ENCODE data around the gene ZNF287.

Gene ZNF287

GRCh38 chr17:16569358-16569712, 331 bp upstream of the ZNF287 start:
- Histone ChIP-seq H3K4me3 (ENCODE audit: low read depth in 1 of 2, low read length in 2 of 2) (peak overlapping the region; percentile 70 to 99; a peak in 3 of 4 replicates), H3K4me2 (ENCODE audit: insufficient read depth, low read length) (peak overlapping the region; percentile 100)
- DNase-seq: no peak

GRCh38 chr17:16552637-16553045, 16.4 kb downstream of the ZNF287 start:
- Histone ChIP-seq H3K9me3 (ENCODE audit: insufficient read depth, low read length, severe bottlenecking) (peaks cover 73% of the 10 kb centered on the region), H3K27ac (ENCODE audit: low read length) (no peak overlapping the region), H3K27me3 (ENCODE audit: insufficient read depth, low read length, poor library complexity) (no peaks in the 10 kb centered on the region), H3K9ac (ENCODE audit: low read depth, low read length) (no peak overlapping the region), H3K4me1 (ENCODE audit: insufficient read depth, low read length) (no peaks in the 10 kb centered on the region), H4K20me1 (ENCODE audit: insufficient read depth, low read length) (no peaks in the 10 kb centered on the region), H3K79me2 (ENCODE audit: insufficient read depth, low read length) (no peaks in the 10 kb centered on the region), H3K4me3 (ENCODE audit: low read depth in 1 of 2, low read length in 2 of 2) (no peak overlapping the region), H3K4me2 (ENCODE audit: insufficient read depth, low read length) (no peak overlapping the region), H3K36me3 (ENCODE audit: insufficient read depth, low read length) (peaks cover 50% of the 10 kb centered on the region), H2AFZ (ENCODE audit: low read depth, low read length) (no peak overlapping the region)
- no peak for ATAC-seq (ENCODE audit: insufficient read depth, low read depth)
- DNase-seq: no peak
- TF ChIP-seq EZH2 (IDR thresholded peaks at IDR 0.05; ENCODE audit: borderline replicate concordance, low read depth, low read length, severe bottlenecking) (no peak), CTCF (IDR thresholded peaks at IDR 0.05; ENCODE audit: borderline replicate concordance, extremely low read depth, low read length, poor library complexity, severe bottlenecking) (no peak)

More at GRCh38 chr17:16569358-16569712, 331 bp upstream of the ZNF287 start:
- H3K9ac ChIP-seq (ENCODE audit: low read depth, low read length): peak overlapping the region; percentile 81; the same call in 1 of the 2 replicates
- H3K27ac ChIP-seq (ENCODE audit: low read length): no peak overlapping the region
- no peaks in the 10 kb centered on the region for H3K9me3 ChIP-seq (ENCODE audit: insufficient read depth, low read length, severe bottlenecking)
- H3K36me3 ChIP-seq (ENCODE audit: insufficient read depth, low read length): peaks cover 14% of the 10 kb centered on the region
- peaks cover 25% of the 10 kb centered on the region for H3K4me1 ChIP-seq (ENCODE audit: insufficient read depth, low read length)
- no peak for TF ChIP-seq EZH2 (IDR thresholded peaks at IDR 0.05; ENCODE audit: borderline replicate concordance, low read depth, low read length, severe bottlenecking)
- peaks cover 19% of the 10 kb centered on the region for H3K79me2 ChIP-seq (ENCODE audit: insufficient read depth, low read length)
- no peak for ATAC-seq (ENCODE audit: insufficient read depth, low read depth)
- H4K20me1 ChIP-seq (ENCODE audit: insufficient read depth, low read length): no peaks in the 10 kb centered on the region
- peak overlapping the region; percentile 96 for H2AFZ ChIP-seq (ENCODE audit: low read depth, low read length)
- no peaks in the 10 kb centered on the region for H3K27me3 ChIP-seq (ENCODE audit: insufficient read depth, low read length, poor library complexity)

- Histone ChIP-seq H3K9me3 (ENCODE audit: insufficient read depth, low read length, severe bottlenecking) (peaks cover 73% of the 10 kb centered on the region), H3K9ac (ENCODE audit: low read depth, low read length) (no peak overlapping the region), H2AFZ (ENCODE audit: low read depth, low read length) (no peak overlapping the region), H3K79me2 (ENCODE audit: insufficient read depth, low read length) (no peaks in the 10 kb centered on the region), H3K4me1 (ENCODE audit: insufficient read depth, low read length) (no peaks in the 10 kb centered on the region), H4K20me1 (ENCODE audit: insufficient read depth, low read length) (no peaks in the 10 kb centered on the region), H3K27me3 (ENCODE audit: insufficient read depth, low read length, poor library complexity) (no peaks in the 10 kb centered on the region), H3K27ac (ENCODE audit: low read length) (no peak overlapping the region), H3K4me2 (ENCODE audit: insufficient read depth, low read length) (no peak overlapping the region), H3K36me3 (ENCODE audit: insufficient read depth, low read length) (peaks cover 44% of the 10 kb centered on the region), H3K4me3 (ENCODE audit: low read depth in 1 of 2, low read length in 2 of 2) (no peak overlapping the region)
- DNase-seq: no peak
- TF ChIP-seq EZH2 (IDR thresholded peaks at IDR 0.05; ENCODE audit: borderline replicate concordance, low read depth, low read length, severe bottlenecking): no peak
- no peak for TF ChIP-seq CTCF (IDR thresholded peaks at IDR 0.05; ENCODE audit: borderline replicate concordance, extremely low read depth, low read length, poor library complexity, severe bottlenecking)
- ATAC-seq (ENCODE audit: insufficient read depth, low read depth): no peak
Observed at GRCh38 chr17:16551878-16552636, 16.9 kb downstream of the ZNF287 start.

GRCh38 chr17:16537130-16537458, 31.9 kb downstream of the ZNF287 start:
- peak overlapping the region; percentile 75 for H3K4me2 ChIP-seq (ENCODE audit: insufficient read depth, low read length)
- no peaks in the 10 kb centered on the region for H4K20me1 ChIP-seq (ENCODE audit: insufficient read depth, low read length)
- peaks cover 25% of the 10 kb centered on the region for H3K4me1 ChIP-seq (ENCODE audit: insufficient read depth, low read length)
- no peaks in the 10 kb centered on the region for H3K36me3 ChIP-seq (ENCODE audit: insufficient read depth, low read length)
- TF ChIP-seq CTCF (IDR thresholded peaks at IDR 0.05; ENCODE audit: borderline replicate concordance, extremely low read depth, low read length, poor library complexity, severe bottlenecking): no peak
- TF ChIP-seq EZH2 (IDR thresholded peaks at IDR 0.05; ENCODE audit: borderline replicate concordance, low read depth, low read length, severe bottlenecking): no peak
- no peaks in the 10 kb centered on the region for H3K9me3 ChIP-seq (ENCODE audit: insufficient read depth, low read length, severe bottlenecking)
- H3K9ac ChIP-seq (ENCODE audit: low read depth, low read length): peak overlapping the region; percentile 81; the same call in 1 of the 2 replicates
- peak overlapping the region; percentile 85 for H2AFZ ChIP-seq (ENCODE audit: low read depth, low read length)
- H3K79me2 ChIP-seq (ENCODE audit: insufficient read depth, low read length): 0 out of 2 replicates have a peak, but pooled peaks cover 2% of the 10 kb centered on the region
- H3K4me3 ChIP-seq (ENCODE audit: low read depth in 1 of 2, low read length in 2 of 2): peak overlapping the region in 1 of 2 experiments; percentile 89; a peak in 1 of 4 replicates
- peak overlapping the region; percentile 2; the same call in 1 of the 2 replicates for H3K27ac ChIP-seq (ENCODE audit: low read length)
- no peaks in the 10 kb centered on the region for H3K27me3 ChIP-seq (ENCODE audit: insufficient read depth, low read length, poor library complexity)
- DNase-seq (no peak), ATAC-seq (ENCODE audit: insufficient read depth, low read depth) (no peak)

Measured in DND-41 (cell line).